HFF-Myc (cell line): ENCODE data around the gene LGR4.

Source experiments
- DNase-seq: peaks from one replicate; pipeline ENCODE4 v3.0.0-alpha.2; 2011; ENCODE audit warnings: low read depth; ENCODE audit errors: extremely low read depth
- H3K4me3 ChIP-seq: replicated peaks from 2 replicates; pipeline ENCODE4 v1.5.1; 2011; ENCODE audit warnings: low read depth, mild to moderate bottlenecking, control low read depth, low read length
- TF ChIP-seq, protein P1 (sequence below): IDR thresholded peaks from 2 replicates; pipeline ENCODE4 v1.5.1; 2012; ENCODE audit warnings: mild to moderate bottlenecking, low read depth, low read length, control low read depth; ENCODE audit errors: missing control alignments

The LGR4 gene

DNA sequence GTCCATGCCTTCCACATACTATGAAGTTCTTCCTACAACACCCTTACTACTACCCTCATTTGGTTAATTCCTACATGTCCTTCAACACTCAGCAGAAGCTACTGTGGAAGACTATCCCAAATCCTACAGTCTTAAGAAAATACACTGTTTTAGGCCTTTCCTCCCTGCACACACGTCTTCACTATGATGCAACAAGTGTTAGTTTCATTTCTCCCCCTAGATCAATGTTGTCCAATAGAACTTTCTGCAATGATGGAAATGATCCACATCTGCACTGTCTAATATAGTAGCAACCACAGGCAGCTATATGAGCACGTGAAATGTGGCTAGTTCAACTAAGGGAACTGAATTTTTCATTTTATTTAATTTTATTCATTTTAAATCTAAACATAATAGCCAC lies 62.8 kb downstream of the LGR4 start:
- TF ChIP-seq, protein P1, sequence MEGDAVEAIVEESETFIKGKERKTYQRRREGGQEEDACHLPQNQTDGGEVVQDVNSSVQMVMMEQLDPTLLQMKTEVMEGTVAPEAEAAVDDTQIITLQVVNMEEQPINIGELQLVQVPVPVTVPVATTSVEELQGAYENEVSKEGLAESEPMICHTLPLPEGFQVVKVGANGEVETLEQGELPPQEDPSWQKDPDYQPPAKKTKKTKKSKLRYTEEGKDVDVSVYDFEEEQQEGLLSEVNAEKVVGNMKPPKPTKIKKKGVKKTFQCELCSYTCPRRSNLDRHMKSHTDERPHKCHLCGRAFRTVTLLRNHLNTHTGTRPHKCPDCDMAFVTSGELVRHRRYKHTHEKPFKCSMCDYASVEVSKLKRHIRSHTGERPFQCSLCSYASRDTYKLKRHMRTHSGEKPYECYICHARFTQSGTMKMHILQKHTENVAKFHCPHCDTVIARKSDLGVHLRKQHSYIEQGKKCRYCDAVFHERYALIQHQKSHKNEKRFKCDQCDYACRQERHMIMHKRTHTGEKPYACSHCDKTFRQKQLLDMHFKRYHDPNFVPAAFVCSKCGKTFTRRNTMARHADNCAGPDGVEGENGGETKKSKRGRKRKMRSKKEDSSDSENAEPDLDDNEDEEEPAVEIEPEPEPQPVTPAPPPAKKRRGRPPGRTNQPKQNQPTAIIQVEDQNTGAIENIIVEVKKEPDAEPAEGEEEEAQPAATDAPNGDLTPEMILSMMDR = no peak
- DNase-seq = no peak
- H3K4me3 ChIP-seq = no peak overlapping the region

DNA sequence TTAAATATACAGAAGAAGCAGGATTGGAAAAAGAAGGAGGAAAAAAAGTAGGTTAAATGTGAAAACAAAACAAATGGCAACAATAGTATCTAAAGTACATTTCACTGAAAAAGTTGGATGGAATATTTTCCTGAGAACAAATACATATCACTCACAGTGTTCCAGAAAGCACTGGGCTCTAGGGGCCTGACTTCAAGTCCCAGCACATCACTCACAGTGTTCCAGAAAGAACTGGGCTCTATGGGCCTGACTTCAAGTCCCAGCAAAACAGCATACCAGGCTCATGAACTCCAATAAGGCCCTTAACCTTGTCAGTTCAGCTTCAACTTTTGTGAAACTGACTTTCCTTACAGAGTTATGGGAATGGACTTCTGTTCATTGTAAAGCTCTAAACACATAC lies 63.5 kb downstream of the LGR4 start:
- no peak overlapping the region for H3K4me3 ChIP-seq
- no peak for DNase-seq
- TF ChIP-seq, protein P1 = no peak

DNA sequence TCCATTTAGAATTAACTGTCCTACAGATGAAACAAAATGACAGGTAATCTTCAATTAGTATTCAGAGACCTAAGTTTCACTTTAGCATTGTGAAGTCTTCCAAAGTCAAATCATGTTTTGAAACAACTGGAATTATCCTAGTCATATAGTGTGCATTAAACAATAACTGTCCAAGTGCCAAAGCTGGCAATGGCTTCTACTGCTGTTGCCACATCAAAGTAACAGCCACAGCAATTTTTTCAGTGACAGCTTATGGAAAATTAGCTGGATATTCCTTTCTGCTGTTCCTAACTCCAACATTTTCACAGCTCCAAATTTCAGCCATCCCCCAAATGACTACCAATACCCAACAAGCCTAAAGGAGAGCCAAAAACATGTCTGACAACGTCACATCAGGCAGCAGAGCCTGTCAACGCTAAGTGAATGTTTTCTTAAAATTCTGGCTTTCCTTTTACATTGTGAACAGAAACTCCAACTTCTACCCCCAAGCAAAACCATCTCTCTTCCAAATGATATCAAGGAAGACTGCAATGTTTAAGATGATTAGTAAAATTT lies 64.3 kb downstream of the LGR4 start:
- DNase-seq = no peak
- H3K4me3 ChIP-seq = no peak overlapping the region
- TF ChIP-seq, protein P1 = no peak

DNA sequence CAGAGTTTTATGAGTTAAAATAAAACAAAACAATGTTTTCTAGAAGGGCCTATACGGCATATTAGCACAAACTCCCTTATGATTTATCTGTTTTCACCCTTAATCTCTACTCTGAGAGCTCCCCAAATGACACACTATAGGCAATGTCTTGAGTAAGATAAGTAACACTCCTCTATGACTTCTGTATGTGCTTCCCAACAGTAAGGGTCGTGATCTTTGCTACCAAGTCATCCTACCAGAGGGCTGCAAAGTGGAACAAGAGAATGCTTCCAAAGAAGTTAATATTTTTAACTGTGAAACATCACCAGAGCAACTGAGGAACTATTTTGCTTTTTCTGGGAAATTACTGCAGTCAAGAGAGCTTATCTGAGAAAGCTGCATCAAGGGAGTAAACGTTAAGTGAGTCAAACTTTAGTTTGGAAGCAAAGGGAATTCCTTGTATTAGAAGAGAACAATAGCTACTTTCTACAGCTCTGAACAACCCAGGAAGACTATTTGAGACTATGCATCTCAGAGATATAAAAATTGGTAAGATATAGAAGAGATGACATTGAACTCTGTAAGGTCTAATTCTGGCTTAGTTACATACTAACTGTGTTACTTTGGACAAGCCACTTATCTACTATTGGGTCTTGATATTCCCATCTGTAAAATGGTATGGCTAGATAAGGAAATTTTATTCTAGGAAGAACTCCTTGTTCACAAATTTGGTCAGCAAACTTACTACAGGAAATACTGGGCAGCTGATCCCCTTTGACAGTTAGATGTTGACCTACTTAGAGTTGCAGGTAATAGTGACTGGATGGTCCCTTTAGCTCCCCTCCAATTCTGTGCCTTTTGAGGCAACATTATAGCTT lies 65.9 kb downstream of the LGR4 start:
- H3K4me3 ChIP-seq = no peak overlapping the region
- no peak for DNase-seq
- TF ChIP-seq, protein P1 = no peak

DNA sequence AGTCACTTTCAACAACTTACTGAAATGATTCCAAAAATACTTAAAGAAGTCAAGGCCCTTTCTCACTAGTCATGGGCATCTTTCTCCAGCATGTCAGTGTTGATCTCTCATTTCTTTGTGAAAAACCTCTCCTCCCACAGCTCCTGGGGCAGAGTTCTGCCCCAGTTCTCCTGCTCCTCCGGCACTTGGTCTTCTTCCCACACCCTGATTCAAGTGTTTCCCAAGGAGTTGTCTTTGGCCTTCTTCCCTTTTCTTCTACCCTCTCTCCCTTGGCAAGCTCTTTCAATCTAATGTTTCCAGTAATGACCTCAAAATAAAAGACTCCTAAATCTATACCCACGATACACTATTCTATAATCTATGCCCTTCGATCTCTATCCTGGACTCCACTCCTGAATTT lies 67.5 kb downstream of the LGR4 start:
- no peak for DNase-seq
- H3K4me3 ChIP-seq = no peak overlapping the region
- TF ChIP-seq, protein P1 = no peak

DNA sequence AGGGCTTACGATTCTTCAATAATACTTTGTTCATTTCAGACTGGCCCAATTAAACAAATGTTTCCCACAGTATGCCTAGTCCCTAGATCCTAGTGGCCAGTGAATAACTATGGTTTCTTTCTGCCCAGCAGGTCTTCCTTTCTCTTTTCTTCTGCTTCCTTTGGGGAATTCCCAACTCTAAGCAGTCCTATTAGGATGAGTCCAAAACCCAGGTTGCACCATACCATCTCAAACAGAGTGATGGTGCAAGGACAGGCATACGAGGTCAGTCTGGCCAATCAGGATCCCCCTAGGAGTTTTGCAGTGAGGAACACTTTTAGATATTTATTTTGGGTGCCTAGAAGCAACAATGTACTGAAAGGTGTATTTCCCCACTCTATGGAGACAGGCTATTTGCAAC lies 68.2 kb downstream of the LGR4 start:
- TF ChIP-seq, protein P1 = no peak

DNA sequence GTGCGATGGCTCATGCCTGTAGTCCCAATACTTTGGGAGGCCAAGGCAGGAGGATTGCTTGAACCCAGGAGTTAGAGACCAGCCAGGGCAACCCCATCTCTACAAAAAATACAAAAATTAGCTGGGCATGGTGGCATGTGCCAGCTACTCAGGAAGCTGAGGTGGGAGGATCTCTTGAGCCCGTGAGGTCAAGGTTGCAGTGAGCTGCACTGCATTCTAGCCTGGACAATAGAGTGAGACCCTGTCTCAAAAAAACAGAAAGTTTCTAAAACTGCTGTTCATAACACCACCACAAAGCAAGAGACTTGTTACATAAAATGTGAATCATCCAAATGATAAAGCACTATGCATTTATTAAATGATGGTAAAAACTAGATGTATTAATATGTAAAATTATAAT lies 69.4 kb downstream of the LGR4 start:
- TF ChIP-seq, protein P1 = no peak
- no peak for DNase-seq

More for the DNA sequence above, 68.2 kb downstream of the LGR4 start:
- no peak overlapping the region for H3K4me3 ChIP-seq
- DNase-seq = no peak

More for the DNA sequence above, 69.4 kb downstream of the LGR4 start:
- H3K4me3 ChIP-seq = no peak overlapping the region
